K562 (cell line): Measurements from ENCODE around the gene CFAP92. TPM values are rescaled to one million over a fixed set of nuclear protein-coding genes. Genes with fewer than 3 reads are reported as not detected.
A peak's percentile ranks its signal among the peaks of the same experiment; 100 is the strongest.
"Not testable (repeated sequence)": the region's sequence is repeated elsewhere in the genome, so short reads cannot be mapped to it uniquely, and the experiment has no call there.

Source experiments
- ATAC-seq: fragments of 200-7000 bp; cut with Tn5 transposase; 3 replicates; pipeline ENCODE4 v1.9.1; 2020; ENCODE audit warnings: moderate library complexity
- BruUV-seq: library from RNA; stranded (reverse); fragments of 400-500 nt; replicated peaks from 2 replicates; lab custom pipeline; 2021; lab: Mats Ljungman, UMichigan
- CTCF ChIA-PET: fragments of 300-600 bp; formaldehyde crosslinking; extraction: SDS; loops from one replicate; lab custom pipeline; 2021; ENCODE audit warnings: low intra/inter-chr PET ratio; lab: Yijun Ruan, JAX
- POLR2A ChIA-PET: fragments of 300-600, 350-650 bp; sonication (Branson Sonifier 250); formaldehyde crosslinking; extraction: SDS; loops from one replicate; lab custom pipeline; 2021; ENCODE audit warnings: antibody characterized with exemption, inconsistent platforms; lab: Yijun Ruan, JAX
- DNase-seq, 4 experiments: peaks; one replicate each; pipeline versions ENCODE4 v3.0.0 to v3.0.0-alpha.2; 2011 to 2018; ENCODE audit warnings: low spot score in 3 of 4, mixed read lengths in 3 of 4; ENCODE audit errors: extremely low read depth in 1 of 4
- FAIRE-seq: peaks from 2 replicates; lab custom pipeline; 2011; peaks lifted over from hg19 to GRCh38; lab: Jason Lieb, UNC
- H2AFZ ChIP-seq: 2 replicates; pipeline ENCODE4 v1.6.0; 2011; ENCODE audit warnings: low read depth, low read length, control low read depth, inconsistent platforms
- H3K27ac ChIP-seq: fragments of 200-600 bp; 3 replicates; pipeline ENCODE4 v1.8.0; 2011; ENCODE audit warnings: low read depth, mild to moderate bottlenecking, control low read depth, inconsistent platforms, low read length, moderate library complexity, mixed read lengths; ENCODE audit errors: extremely low read depth
- H3K27me3 ChIP-seq, 2 experiments: fragments of 300-600 bp in 1 of 2; 2 replicates in 1 of 2; 3 replicates in 1 of 2; pipeline versions ENCODE4 v1.6.0 to v1.8.0; 2011; ENCODE audit warnings: inconsistent platforms in 2 of 2, low read length in 2 of 2, mild to moderate bottlenecking in 1 of 2, mixed read lengths in 1 of 2, moderate library complexity in 1 of 2; ENCODE audit not compliant: control insufficient read depth in 2 of 2, insufficient read depth in 2 of 2
- H3K36me3 ChIP-seq: fragments of 300-600 bp; 3 replicates; pipeline ENCODE4 v1.8.0; 2011; ENCODE audit warnings: mild to moderate bottlenecking, low read length, inconsistent platforms; ENCODE audit not compliant: control insufficient read depth, insufficient read depth
- H3K4me1 ChIP-seq, 2 experiments: fragments of 200-600 bp in 1 of 2; replicated peaks in 1 of 2; 2 replicates in 1 of 2; 3 replicates in 1 of 2; pipeline versions ENCODE4 v1.5.1 to v1.8.0; 2011; ENCODE audit warnings: inconsistent platforms in 2 of 2, low read length in 2 of 2, mild to moderate bottlenecking in 1 of 2, mixed read lengths in 1 of 2, moderate library complexity in 1 of 2; ENCODE audit not compliant: control insufficient read depth in 2 of 2, insufficient read depth in 2 of 2
- H3K4me2 ChIP-seq: 2 replicates; pipeline ENCODE4 v1.6.1; 2011; ENCODE audit warnings: low read length, control low read depth, inconsistent platforms, mixed read lengths; ENCODE audit not compliant: insufficient read depth
- H3K4me3 ChIP-seq: fragments of 200-600 bp; sonication (generic), shearing (Covaris generic); 2 replicates; pipeline ENCODE4 v1.5.1; 2016; ENCODE audit warnings: control low read depth, inconsistent platforms
- H3K79me2 ChIP-seq: fragments of 200-600 bp; 3 replicates; pipeline ENCODE4 v1.8.0; 2011; ENCODE audit warnings: low read length, inconsistent platforms; ENCODE audit not compliant: control insufficient read depth, insufficient read depth
- H3K9ac ChIP-seq, 2 experiments: 2 replicates each; pipeline versions ENCODE4 v1.6.0 to v1.6.1; 2011; ENCODE audit warnings: low read depth in 2 of 2, low read length in 2 of 2, control low read depth in 1 of 2, inconsistent platforms in 1 of 2, mild to moderate bottlenecking in 1 of 2, mixed read lengths in 1 of 2; ENCODE audit not compliant: insufficient read depth in 1 of 2
- H3K9me1 ChIP-seq: one replicate; pipeline ENCODE4 v1.6.0; 2011; ENCODE audit warnings: inconsistent platforms, mild to moderate bottlenecking, low read length, moderate library complexity; ENCODE audit not compliant: control insufficient read depth, insufficient read depth
- H3K9me3 ChIP-seq: replicated peaks from 2 replicates; pipeline ENCODE4 v1.5.1; 2011; ENCODE audit warnings: low read depth, low read length, inconsistent platforms; ENCODE audit not compliant: control insufficient read depth, insufficient read depth
- H4K20me1 ChIP-seq: replicated peaks from 2 replicates; pipeline ENCODE4 v1.6.1; 2011; ENCODE audit warnings: low read length, inconsistent platforms, mixed read lengths; ENCODE audit not compliant: control insufficient read depth, insufficient read depth
- ARID1B ChIP-seq: fragments of 450-650 bp; IDR thresholded peaks from 2 replicates; pipeline ENCODE4 v1.6.1; 2016; ENCODE audit warnings: antibody characterized with exemption, mild to moderate bottlenecking, inconsistent platforms
- ATF1 ChIP-seq, 2 experiments: fragments of 450-650 bp in 1 of 2; IDR thresholded peaks; 2 replicates each; pipeline ENCODE4 v1.6.1; 2016; ENCODE audit warnings: missing compliant biosample characterization in 1 of 2, missing genetic modification characterization in 1 of 2
- ATF7 ChIP-seq: fragments of 450-650 bp; IDR thresholded peaks from 2 replicates; pipeline ENCODE4 v1.7.1; 2014; ENCODE audit warnings: mild to moderate bottlenecking, moderate library complexity
- CBFA2T3 ChIP-seq: fragments of 450-650 bp; IDR thresholded peaks from 2 replicates; pipeline ENCODE4 v1.6.1; 2017
- CTBP1 ChIP-seq: fragments of 450-650 bp; IDR thresholded peaks from 2 replicates; pipeline ENCODE4 v1.6.1; 2016; ENCODE audit warnings: borderline replicate concordance
- EGR1 ChIP-seq: fragments of 450-650 bp; conservative IDR thresholded peaks from 2 replicates; pipeline ENCODE4 v1.6.1; 2017; ENCODE audit warnings: mild to moderate bottlenecking
- EP400 ChIP-seq: fragments of 450-650 bp; IDR thresholded peaks from 2 replicates; pipeline ENCODE4 v1.6.1; 2017; ENCODE audit warnings: antibody characterized with exemption, mild to moderate bottlenecking, moderate library complexity
- FOSL1 ChIP-seq: fragments of 200-800 bp; sonication (Bioruptor generic); conservative IDR thresholded peaks from 2 replicates; pipeline ENCODE4 v1.6.1; 2016; ENCODE audit warnings: missing genetic modification characterization, missing compliant biosample characterization
- FOXJ2 ChIP-seq: fragments of 200-800 bp; sonication (Bioruptor generic); IDR thresholded peaks from 2 replicates; pipeline ENCODE4 v1.6.1; 2016; ENCODE audit warnings: missing genetic modification characterization, missing compliant biosample characterization
- MYC ChIP-seq, 2 experiments: fragments of 250-450 bp in 1 of 2; sonication (Bioruptor Pico) in 1 of 2; IDR thresholded peaks; 2 replicates each; pipeline versions ENCODE4 v1.5.1 to v1.6.1; 2012 to 2021; ENCODE audit warnings: low read depth in 2 of 2, borderline replicate concordance in 1 of 2, improper control_type of control experiment in 1 of 2, low read length in 1 of 2, mild to moderate bottlenecking in 1 of 2, moderate library complexity in 1 of 2
- NFIC ChIP-seq: fragments of 450-650 bp; IDR thresholded peaks from 2 replicates; pipeline ENCODE4 v1.6.1; 2017; ENCODE audit warnings: mild to moderate bottlenecking, inconsistent platforms
- NKRF ChIP-seq: fragments of 450-650 bp; IDR thresholded peaks from 2 replicates; pipeline ENCODE4 v1.6.1; 2016; ENCODE audit warnings: borderline replicate concordance
- NRF1 ChIP-seq, 2 experiments: fragments of 450-650 bp; IDR thresholded peaks in 1 of 2; conservative IDR thresholded peaks in 1 of 2; 2 replicates each; pipeline ENCODE4 v1.6.1; 2014; ENCODE audit warnings: mild to moderate bottlenecking in 2 of 2
- POLR2AphosphoS5 ChIP-seq: IDR thresholded peaks from 2 replicates; pipeline ENCODE4 v1.6.1; 2011; ENCODE audit warnings: mild to moderate bottlenecking, low read depth, low read length, moderate library complexity; ENCODE audit not compliant: control insufficient read depth, insufficient read depth
- RFX1 ChIP-seq: fragments of 450-650 bp; IDR thresholded peaks from 2 replicates; pipeline ENCODE4 v1.6.1; 2016; ENCODE audit warnings: mild to moderate bottlenecking, moderate library complexity
- TAL1 ChIP-seq: fragments of 450-650 bp; IDR thresholded peaks from 2 replicates; pipeline ENCODE4 v1.6.1; 2016; ENCODE audit warnings: mild to moderate bottlenecking
- WGBS: fragments of 100-300 bp; shearing (Covaris generic); methylation state at CpG from one replicate; pipeline ENCODE4 v1.1.6; 2016; ENCODE audit warnings: low coverage, mixed read lengths; ENCODE audit not compliant: insufficient coverage; ENCODE audit errors: missing lambda C conversion rate; 5-methylcytosine and 5-hydroxymethylcytosine counted together
- in situ Hi-C: fragments of 300-500 bp; cut with MboI; formaldehyde crosslinking; loops from 4 replicates; pipeline ENCODE4 v1.15.0; 2018; ENCODE audit warnings: inconsistent platforms, mixed read lengths
- intact Hi-C: fragments of 100-400 bp; cut with micrococcal nuclease; formaldehyde crosslinking; loops from 2 replicates; pipeline ENCODE4 v1.14.2; 2022
- polyA plus RNA-seq, 8 experiments: library from polyadenylated mRNA; depleted of rRNA in 4 of 8; stranded (reverse) in 5 of 8; unstranded in 3 of 8; fragments of >200 nt; fragmentation: Nextera tagmentation in 2 of 8; fragmentation: Illumina TruSeq in 1 of 8; extraction: Ambion mirVana in 2 of 8; extraction: Trizol in 1 of 8; gene quantifications; 2 replicates each; pipeline versions ENCODE4 v1.2.1 to v1.2.3, GENCODE V29; 2011 to 2014; ENCODE audit warnings: inconsistent platforms in 1 of 8, missing spikeins in 1 of 8
- total RNA-seq, 7 experiments: library from RNA; depleted of rRNA in 6 of 7; stranded (reverse); fragments of >200 nt in 6 of 7; fragmentation: Illumina TruSeq in 2 of 7; extraction: Trizol in 2 of 7; gene quantifications; 2 replicates each; pipeline versions ENCODE4 v1.2.1 to v1.2.3, GENCODE V29; 2011 to 2021; ENCODE audit warnings: low replicate concordance in 1 of 7
- TF ChIP-seq, protein P1 (sequence below): sonication (generic); formaldehyde crosslinking; IDR thresholded peaks from 2 replicates; pipeline ENCODE4 v1.9.0; 2022; ENCODE audit warnings: mild to moderate bottlenecking, missing genetic modification reagents
- TF ChIP-seq, protein P2 (sequence below): sonication (generic); formaldehyde crosslinking; IDR thresholded peaks from 2 replicates; pipeline ENCODE4 v1.8.0; 2022; ENCODE audit warnings: missing genetic modification reagents, mild to moderate bottlenecking, moderate library complexity, borderline replicate concordance

Gene CFAP92
- total and polyA plus RNA-seq, 9 of the 15 experiments (the other 6 are each of a cell fraction or from before 2014, with no cell fraction given), result 0.06 to 0.62 (median 0.36) TPM

DNA sequence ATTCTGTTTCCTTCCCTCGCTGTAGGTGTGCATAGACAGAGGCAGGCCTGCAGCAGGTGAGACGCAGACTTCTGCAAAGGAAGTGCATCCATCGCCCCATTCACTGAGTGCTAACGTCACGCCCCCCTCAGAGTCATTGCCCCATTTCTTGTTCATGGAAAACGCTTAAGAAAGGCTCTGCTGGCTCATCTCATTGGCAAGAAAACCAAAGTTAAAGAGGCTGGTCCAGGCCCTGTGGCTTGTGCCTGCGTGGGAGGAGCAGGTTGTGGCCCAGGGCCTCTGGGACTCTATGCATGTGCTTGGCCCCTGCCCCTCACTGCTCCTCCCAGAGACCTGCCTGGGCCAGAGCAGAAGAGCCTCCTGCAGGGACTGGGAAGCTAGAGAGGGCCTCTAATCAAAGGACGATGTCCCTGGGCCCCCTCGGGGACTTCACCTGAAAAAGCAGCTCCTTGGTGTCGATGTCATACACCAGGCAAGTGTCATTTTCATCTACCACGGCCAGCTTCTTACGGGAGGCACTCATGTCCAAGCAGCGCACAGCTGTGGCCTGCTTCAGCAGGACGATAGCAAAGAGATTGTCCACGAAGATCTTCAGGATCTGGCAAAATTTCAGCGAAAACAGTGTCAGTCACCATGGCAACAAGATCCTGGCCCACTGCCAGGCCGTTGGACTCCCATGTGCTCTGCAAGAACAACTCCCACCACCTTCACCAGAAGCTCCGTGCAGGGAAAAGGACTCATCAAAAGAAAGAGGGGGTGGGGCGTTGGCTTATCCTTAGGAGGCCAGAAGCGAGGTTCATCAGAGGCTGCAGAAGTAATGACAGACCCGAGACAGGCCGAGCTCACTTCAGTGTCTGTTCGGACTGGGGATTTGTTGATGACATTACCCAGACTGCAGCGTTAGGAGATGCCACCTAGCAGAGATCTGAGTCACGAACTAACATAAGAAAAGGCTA lies 128.7 kb downstream of the CFAP92 start:
- WGBS, result 12% methylated on average over 18 of the region's 25 CpGs
- BruUV-seq; H3K9me3 ChIP-seq; H3K79me2 ChIP-seq; H3K36me3 ChIP-seq; intact Hi-C loops; CTCF ChIA-PET; H3K9me1 ChIP-seq; H4K20me1 ChIP-seq; POLR2A ChIA-PET; H3K27me3 ChIP-seq; H3K4me3 ChIP-seq; TF ChIP-seq MYC (CRISPR knock-in tag; IDR thresholded peaks at IDR 0.05; ENCODE audit: borderline replicate concordance, low read depth); ATF1 (CRISPR knock-in tag; IDR thresholded peaks at IDR 0.05): not testable (repeated sequence)
- H3K4me1 ChIP-seq, result peaks cover 10 to 13% of the 10 kb centered on the region in 2 experiments
- in situ Hi-C loops, result loop anchor here (5.0 kb wide), 1 partner anchor 617 kb away; no protein-coding TSS in a partner anchor
- H3K9ac ChIP-seq, result peak overlapping the region in 1 of 2 experiments; percentile 78; a peak in 1 of 4 replicates
- peak overlapping the region; percentile 51; the same call in 2 of the 3 replicates for H3K27ac ChIP-seq
- FAIRE-seq (peak; percentile 99), DNase-seq (peak; percentile 46 to 90 (median 60)), ATAC-seq (peak; percentile 91)
- peak overlapping the region; percentile 10; the same call in 1 of the 2 replicates for H3K4me2 ChIP-seq
- H2AFZ ChIP-seq, result peak overlapping the region; percentile 55; the same call in 1 of the 2 replicates
- TF ChIP-seq FOXJ2 (tag), result peak; percentile 53; the same call in 1 of the 2 replicates
- 0 out of 2 replicates have a peak, but pooled peaks have one; percentile 34 for TF ChIP-seq CBFA2T3
- TF ChIP-seq NFIC, result peak; percentile 98
- 0 out of 2 replicates have a peak, but pooled peaks have one; percentile 37 for TF ChIP-seq EP400
- 0 out of 2 replicates have a peak, but pooled peaks have one; percentile 20 for TF ChIP-seq ATF7
- TF ChIP-seq TAL1, result peak; percentile 7; the same call in 1 of the 2 replicates
- TF ChIP-seq FOSL1 (tag), result 0 out of 2 replicates have a peak, but pooled peaks have one; percentile 34
- TF ChIP-seq, protein P1, sequence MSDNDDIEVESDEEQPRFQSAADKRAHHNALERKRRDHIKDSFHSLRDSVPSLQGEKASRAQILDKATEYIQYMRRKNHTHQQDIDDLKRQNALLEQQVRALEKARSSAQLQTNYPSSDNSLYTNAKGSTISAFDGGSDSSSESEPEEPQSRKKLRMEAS (CRISPR knock-in tag), result peak; percentile 48
- peak; percentile 54; the same call in 1 of the 2 replicates for TF ChIP-seq MYC (IDR thresholded peaks at IDR 0.05; ENCODE audit: low read depth, low read length)
- TF ChIP-seq NRF1 (conservative IDR thresholded peaks at IDR 0.05 in 1 of 2, IDR thresholded peaks at IDR 0.05 in 1 of 2), result peak; percentile 33; a peak in 2 of 4 replicates
- peak; percentile 26; the same call in 1 of the 2 replicates for TF ChIP-seq EGR1
- TF ChIP-seq, protein P2, sequence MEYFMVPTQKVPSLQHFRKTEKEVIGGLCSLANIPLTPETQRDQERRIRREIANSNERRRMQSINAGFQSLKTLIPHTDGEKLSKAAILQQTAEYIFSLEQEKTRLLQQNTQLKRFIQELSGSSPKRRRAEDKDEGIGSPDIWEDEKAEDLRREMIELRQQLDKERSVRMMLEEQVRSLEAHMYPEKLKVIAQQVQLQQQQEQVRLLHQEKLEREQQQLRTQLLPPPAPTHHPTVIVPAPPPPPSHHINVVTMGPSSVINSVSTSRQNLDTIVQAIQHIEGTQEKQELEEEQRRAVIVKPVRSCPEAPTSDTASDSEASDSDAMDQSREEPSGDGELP (CRISPR knock-in tag), result peak; percentile 80; the same call in 1 of the 2 replicates
- peak; percentile 96 for TF ChIP-seq RFX1
- TF ChIP-seq NKRF, result peak; percentile 34; the same call in 1 of the 2 replicates
- TF ChIP-seq ATF1 (tag; IDR thresholded peaks at IDR 0.05), result peak; percentile 37
- peak; percentile 51 for TF ChIP-seq ARID1B
- peak; percentile 33; the same call in 1 of the 2 replicates for TF ChIP-seq CTBP1
- peak; percentile 24; the same call in 1 of the 2 replicates for TF ChIP-seq POLR2AphosphoS5
